NCI-H69 (cell line): Measurements from ENCODE around the gene ZNF701.
"Not testable (repeated sequence)": the region's sequence is repeated elsewhere in the genome, so short reads cannot be mapped to it uniquely, and the experiment has no call there.

Experiments used
- DNase-seq: peaks from one replicate; lab custom pipeline; 2025; lab: John Stamatoyannopoulos, UW

ZNF701 gene

DNA sequence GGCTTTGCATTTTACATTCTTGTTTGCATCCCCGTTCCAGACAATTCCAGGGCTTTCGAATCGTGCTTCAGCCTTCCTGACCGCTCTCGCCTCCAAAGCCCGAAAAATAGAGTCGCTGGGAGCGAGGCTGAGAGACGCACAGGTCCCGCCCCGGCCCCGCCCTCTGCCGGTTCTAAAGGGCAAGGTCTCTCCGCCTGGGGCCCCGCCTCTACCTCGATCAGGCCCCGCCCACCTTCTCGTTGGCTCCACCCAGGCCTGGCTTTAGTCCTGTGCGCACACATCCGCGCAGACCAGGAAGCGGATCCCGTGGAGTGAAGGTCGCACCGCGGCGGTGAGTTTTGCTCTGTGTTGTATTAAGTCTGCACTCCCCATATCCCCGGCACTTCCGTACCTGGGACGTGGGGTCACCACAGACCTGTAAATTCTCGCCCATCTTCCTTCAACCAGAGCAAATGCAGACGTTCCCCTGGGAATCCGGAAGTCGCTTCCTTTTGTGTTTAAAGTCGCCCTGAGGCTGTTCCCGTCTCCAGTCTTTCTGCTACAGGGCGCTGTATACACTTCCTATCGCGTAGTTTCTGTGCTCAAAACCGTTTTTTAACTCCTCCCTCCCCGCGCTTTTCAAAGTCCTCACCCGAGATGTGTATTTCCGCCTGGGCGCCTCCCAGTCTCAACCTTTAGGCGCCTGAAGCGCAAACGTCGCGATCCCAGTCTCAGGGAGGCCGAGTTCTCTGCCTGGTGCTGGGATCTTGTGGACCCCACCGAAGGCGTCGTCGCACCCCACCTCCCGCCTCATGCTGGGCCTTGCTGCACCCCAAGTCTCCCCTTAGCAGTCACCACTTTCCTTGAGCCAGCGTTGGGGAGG lies at the start of gene ZNF701:
ZNF701 (plus strand) TSS at position 288 of the 862 bp plus-strand sequence. CDS start 3,861 bp downstream, outside the sequence.
- peak; percentile 96 for DNase-seq

DNA sequence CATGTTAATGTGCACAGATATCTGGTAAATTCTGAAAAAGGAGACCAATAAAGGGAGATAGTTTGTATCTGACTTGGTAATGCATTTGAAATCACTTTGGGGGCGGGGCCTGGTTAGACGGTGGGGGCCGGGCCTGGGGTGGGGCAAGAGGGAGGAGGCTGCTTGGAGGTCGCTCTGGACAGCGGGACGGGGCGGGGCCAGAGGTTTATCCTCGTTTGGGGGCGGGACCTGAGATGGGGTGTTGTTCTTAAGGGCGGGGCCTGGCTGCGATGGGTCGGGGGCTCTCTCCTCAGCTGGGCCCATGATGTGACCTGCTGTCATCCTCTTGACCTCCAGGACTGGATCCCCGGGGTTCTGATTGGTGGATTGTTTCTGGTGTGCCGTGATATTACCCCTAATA lies 47.5 kb upstream of the ZNF701 start:
- DNase-seq = no peak

DNA sequence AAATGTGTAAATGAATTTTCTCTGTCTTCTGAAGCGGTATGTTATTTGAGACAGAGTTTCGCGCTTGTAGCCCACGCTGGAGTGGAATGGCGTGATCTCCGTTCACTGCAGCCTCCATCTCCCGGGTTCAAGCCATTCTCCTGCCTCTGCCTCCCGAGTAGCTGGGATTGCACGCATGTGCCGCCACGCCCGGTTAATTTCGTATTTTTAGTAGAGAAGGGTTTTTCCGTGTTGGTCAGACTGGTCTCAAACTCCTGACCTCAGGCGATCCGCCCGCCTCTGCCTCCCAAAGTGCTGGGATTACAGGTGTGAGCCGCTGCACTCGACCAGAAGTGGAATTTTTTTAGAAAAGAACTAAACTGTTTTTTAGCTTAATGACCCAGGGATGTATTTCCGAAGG lies 46.0 kb upstream of the ZNF701 start:
- DNase-seq = no peak

DNA sequence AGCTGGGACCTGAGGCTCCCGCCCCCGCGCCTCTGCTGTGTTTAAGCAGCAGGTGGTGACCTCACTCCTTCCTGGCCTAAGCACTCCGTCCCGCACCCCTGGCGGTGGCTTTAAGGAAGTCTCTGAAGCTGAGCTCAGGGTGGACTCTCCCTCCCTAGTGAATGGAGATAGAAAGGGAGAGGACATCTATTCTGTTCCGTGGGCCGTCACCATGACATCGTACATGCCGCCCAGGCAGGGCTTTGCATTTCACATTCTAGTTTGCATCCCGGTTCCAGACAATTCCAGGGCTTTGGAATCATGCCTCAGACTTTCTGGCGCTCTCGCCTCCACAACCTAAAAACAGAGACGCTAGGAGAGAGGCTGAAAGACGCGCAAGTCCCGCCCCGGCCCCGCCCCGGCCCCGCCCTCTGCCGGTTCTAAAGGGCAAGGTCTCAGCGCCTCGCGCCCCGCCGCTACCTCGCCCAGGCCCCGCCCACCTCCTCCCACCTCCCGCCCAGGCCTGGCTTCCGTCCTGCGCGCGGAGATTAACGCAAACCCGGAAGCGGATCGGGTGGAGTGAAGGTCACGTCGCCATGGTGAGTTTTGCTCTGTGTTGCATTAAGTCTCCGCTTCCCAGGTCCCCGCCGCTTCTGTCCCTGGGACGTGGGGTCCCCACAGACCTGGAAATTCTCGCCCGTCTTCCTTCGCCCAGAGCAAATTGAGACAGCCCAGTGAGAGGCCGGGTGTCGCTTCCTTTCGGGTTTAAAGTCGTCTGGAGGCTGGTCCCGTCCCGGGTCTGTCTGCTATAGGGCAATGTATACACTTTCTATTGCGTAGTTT lies 42.7 kb upstream of the ZNF701 start, which contains the start of gene ZNF808:
ZNF808 (plus strand) TSS at position 535 of the 822 bp plus-strand sequence. CDS start 15,617 bp downstream, outside the sequence.
- peak; percentile 97 for DNase-seq

DNA sequence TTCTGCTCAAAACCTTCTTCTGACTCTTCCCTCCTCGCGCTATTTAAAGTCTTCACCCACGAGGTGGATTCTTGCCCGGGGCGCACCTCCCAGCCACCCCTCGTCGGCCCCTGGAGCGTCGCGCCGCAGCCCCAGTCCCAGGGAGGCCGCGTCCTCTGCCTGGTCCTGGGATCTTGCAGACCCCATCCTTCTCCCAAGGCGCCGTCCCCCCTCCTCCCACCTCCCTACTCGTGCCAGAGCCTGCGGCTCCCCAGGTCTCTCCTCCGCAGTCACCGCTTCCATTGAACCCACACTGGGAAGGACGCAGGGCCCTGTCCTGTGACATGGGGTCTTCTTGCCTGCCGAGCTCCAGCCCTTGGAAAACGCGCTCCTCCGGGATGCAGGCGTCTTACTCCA lies 42.1 kb upstream of the ZNF701 start:
- peak; percentile 56 for DNase-seq

DNA sequence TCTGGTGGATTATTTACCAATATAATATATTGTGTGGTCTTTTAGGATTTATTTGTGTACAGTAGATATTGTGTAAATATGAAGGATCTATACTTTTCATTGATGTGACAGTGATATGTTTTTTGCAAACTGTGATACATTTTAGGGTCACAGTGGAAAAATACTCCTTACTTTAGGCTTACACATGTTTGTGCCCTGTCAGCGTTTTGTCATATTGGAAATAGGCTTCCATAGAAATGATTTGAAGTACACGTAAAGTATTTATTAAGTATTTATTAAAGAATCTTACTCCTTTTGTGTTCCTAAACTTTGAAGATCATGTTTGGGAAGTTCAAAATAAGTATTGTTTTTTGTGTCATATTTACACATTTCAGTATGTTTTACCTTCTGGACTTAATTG lies 37.6 kb upstream of the ZNF701 start:
- DNase-seq = no peak

DNA sequence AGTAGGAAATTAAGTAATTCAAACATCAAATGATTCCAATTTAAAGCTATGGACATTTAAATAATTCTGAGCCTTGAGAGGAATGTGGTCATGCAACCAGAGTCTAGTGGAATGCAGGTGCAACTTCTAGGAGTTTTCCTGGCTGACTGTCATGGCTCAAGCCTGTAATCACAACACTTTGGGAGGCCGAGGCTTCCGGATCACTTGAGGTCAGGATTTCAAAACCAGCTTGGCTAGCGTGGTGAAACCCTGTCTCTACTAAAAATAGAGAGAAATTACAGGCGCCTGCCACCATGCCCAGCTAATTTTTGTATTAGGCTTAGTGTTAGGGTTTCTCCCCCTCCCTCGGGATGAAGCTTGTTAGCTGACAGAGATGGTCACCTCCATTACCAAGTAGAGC lies 36.2 kb upstream of the ZNF701 start:
- no peak for DNase-seq

DNA sequence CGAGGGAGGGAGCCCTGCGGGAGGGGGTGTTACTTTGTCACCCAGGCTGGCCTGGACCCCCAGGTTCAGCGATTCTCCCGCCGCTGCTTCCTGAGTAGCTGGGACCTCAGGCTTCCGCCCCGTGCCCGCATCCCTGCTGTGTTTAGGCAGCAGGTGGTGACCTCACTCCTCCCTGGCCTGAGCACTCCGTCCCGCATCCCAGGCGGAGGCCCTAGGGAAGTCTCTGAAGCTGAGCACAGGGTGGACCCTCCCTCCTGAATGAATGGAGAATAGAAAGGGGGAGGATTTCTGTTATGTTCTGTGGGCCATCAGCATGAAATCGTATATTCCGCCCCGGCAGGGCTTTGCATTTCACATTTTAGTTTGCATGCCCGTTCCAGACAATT lies 34.7 kb upstream of the ZNF701 start:
- DNase-seq = peak; percentile 63

DNA sequence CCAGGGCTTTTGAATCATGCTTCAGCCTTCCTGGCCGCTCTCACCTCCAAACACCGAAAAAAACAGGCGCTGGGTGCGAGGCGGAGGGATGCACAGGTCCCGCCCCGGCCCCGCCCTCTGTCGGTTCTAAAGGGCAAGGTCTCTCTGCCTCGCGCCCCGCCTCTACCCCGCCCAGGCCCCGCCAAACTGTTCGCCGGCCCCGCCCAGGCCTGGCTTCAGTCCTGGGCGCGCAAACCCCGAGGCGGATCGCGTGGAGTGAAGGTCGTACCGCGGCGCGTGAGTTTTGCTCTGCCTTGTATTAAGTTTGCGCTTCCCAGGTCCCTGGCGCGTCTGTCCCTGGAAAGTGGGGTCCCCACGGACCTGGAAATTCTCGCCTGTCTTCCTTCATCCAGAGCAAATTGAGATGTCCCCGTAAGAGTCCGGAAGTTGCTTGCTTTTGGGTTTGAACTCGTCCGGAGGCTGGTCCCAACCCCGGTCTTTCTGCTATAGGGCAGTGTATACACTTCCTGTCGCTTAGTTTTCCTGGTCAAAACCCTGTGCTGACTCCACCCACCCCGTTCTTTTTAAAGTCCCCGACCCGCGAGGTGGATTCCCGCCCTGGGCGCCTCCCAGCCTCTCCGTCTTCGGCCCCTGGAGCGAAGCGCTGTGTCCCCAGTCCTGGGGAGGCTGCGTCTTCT lies 34.2 kb upstream of the ZNF701 start:
- DNase-seq = peak; percentile 88

DNA sequence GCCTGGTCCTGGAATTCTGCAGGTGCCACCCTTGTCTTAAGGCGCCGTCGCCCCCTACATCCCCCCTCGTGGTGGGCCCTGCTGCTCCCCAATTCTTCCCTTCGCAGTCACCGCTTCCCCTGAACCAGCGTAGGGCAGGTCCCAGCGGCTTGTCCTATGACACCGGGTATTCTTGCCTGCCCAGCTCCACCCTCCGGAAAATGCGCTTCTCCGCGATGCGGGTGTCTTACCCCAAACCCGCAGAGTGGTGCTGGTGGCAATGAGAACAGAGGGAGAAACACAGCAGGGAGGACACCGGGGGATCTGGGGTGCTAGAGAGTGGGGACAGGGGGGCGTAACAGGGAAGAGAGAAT lies 33.7 kb upstream of the ZNF701 start:
- peak; percentile 48 for DNase-seq

DNA sequence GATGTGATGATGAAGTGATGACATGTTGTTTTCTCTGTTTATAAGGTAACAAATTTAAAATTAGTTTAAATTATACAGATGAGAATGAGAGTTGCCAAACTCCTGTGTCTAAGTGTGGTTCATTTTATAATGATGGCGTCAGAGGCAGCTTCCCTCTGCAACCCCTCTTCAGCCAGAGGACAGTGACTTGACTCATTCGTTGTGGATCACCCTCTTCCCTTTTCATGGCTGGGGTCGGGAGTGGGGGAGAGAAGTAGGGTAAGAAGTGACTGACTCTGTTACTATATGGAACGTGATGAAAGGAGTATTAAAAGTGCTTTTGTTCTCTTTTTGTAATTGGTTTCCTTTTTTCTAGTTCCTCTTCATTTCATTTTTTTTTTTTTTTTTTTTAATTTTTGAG lies 31.3 kb upstream of the ZNF701 start:
- DNase-seq = not testable (repeated sequence)

DNA sequence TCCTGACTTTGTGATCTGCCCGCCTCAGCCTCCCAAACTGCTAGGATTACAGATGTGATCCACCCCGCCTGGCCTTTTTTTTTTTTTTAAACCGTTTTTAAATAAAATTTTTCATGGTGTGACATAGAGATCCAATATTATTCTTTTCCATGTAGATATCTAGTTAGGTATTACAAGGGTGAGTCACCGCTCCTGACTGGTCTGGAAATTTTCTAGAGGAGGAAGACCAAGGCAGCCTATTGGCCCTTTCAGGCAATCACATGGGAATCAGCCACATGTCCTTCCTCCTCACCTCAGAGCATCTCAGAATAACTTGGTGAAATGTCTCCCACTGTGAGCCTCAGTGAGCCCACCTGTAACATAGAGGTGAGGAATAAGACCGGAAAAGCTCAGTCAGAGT lies 28.9 kb upstream of the ZNF701 start:
- DNase-seq = not testable (repeated sequence)

DNA sequence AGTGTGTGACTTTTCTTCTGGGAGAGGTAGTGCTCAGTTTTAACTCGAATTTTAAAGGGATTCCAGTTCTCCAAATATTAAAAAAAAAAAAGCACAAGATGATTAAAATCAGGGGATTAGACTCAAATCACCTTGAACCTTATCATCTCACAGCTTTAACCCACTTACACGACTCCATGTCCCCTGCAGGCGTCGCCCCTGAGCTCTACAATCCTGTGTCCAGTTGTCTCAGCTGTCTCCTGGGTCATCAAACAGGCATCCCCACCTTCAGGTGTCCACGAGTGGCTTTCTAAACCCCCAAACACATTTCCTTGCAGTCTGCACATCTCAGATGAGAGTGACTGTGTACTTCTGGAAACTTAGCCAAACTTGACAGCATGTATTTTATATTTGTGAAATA lies 28.5 kb upstream of the ZNF701 start:
- no peak for DNase-seq

DNA sequence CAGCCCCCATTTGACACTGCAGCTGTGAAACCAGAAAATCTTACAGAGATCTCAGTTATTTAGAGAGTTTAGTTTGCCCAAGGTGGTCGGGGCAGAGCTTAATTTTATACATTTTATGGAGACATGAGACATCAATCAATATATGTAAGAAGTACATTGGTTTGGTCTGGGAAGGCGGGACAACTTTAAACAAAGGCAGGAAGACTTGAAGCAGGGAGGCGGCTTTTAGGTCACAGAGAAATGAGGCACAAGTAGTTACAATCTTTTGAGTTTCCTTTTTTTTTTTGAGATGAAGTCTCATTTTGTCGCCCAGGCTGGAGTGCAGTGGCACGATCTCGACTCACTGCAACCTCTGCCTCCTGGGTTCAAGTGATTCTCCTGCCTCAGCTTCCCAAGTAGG lies 27.5 kb upstream of the ZNF701 start:
- DNase-seq = not testable (repeated sequence)

DNA sequence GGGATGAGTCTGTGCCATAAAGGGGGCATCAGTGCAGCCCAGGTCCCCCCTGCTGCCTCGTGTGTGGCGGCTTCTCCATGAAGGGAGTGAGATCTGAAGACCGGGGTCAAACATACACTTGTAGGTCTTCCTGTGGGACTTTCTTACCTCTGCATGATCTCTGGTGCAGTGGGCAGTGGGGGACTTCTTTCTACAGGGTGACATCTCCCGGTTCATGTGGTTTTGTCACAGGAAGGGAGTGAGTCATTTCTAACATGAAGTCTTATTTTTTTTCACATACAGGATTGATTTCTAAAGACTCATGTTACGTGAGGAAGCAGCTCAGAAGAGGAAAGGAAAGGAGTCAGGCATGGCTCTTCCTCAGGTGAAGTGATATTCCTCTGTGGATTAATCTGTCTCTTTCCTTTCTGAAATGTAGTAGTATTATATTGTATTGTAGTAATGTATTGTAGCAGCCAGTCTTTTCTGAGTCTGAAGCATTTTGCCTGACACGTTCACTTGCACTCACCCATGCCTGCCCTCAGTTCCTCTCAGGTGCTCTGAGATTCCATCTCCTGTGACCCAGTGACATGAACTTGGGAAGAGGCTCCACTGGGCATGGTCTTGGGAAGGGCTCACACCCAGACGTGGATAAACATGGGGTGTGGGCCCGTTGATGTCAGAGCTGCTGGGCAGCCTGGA lies 27.0 kb upstream of the ZNF701 start:
- DNase-seq = no peak

DNA sequence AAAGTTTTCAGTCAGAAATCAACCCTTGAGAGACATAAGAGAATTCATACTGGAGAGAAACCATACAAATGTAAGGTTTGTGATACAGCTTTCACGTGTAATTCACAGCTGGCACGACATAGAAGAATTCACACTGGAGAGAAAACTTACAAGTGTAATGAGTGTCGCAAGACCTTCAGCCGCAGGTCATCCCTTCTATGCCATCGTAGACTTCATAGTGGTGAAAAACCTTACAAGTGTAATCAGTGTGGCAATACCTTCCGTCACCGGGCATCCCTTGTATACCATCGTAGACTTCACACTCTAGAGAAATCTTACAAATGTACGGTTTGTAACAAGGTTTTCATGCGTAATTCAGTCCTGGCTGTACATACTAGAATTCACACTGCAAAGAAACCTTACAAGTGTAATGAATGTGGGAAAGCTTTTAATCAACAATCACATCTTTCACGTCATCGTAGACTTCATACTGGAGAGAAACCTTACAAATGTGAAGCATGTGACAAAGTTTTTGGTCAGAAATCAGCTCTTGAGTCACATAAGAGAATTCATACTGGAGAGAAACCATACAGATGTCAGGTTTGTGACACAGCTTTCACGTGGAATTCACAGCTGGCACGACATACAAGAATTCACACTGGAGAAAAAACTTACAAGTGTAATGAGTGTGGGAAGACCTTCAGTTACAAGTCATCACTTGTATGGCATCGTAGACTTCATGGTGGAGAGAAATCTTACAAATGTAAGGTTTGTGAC lies 15.7 kb upstream of the ZNF701 start:
- no peak for DNase-seq

DNA sequence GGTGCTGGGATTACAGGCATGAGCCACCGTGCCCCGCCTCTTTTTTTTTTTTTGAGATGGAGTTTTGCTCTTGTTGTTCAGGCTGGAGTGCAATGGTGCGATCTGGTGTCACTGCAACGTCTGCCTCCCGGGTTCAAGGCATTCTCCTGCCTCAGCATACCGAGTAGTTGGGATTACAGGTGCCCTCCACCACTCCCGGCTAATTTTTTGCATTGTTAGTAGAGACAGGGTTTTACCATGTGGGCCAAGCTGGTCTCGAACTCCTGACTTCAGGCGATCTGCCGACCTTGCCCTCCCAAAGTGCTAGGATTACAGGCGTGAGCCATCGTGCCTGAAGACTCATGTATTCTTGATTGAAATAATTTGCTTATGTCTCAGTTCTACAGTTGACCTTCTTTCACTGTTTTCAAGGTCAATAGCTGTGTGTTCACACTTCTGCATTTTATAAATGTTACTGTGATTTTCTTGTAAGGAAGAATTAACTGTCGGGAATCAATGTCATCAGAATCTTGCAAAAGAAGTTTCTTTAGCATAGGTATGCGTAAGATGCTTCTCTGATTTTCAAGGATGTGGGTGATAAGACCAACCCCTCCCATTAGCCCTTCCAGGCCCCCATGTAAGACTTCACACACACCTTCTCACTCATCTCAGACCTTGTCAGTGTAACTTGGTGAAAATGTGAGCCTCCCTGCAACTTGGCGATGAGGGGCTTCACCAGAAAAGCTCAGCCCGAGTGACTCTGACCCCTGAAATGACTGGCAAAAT lies 12.7 kb upstream of the ZNF701 start:
- no peak for DNase-seq

DNA sequence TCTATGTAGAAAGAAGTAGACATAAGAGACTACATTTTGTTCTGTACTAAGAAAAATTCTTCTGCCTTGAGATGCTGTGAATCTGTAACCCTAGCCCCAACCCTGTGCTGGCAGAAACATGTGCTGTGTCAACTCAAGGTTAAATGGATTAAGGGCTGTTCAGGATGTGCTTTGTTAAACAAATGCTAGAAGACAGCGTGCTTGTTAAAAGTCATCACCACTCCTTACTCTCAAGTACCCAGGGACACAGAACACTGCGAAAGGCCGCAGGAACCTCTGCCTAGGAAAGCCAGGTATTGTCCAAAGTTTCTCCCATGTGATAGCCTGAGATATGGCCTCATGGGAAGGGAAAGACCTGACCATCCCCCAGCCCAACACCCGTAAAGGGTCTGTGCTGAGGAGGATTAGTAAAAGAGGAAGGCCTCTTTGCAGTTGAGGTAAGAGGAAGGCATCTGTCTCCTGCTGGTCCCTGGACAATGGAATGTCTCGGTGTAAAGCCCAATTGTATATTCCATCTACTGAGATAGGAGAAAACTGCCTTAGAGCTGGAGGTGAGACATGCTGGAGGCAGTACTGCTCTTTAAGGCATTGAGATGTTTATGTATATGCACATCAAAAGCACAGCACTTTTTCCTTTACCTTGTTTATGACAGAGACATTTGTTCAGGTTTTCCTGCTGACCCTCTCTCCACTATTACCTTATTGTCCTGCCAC lies 11.2 kb upstream of the ZNF701 start:
- not testable (repeated sequence) for DNase-seq

DNA sequence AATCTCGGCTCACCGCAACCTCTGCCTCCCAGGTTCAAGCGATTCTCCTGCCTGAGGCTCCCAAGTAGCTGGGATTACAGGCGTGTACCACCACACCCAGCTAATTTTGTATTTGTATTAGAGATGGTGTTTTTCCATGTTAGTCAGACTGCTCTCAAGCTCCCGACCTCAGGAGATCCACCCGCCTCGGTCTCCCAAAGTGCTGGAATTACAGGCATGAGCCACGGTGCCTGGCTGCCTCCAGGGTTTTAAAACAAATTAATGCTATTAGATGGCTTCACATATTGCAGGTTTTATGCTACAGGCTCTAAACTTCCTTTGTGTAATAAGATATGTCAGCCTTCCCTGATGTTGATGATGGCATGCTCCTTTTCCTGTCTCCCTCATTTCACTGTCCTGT lies 8.5 kb upstream of the ZNF701 start:
- DNase-seq = not testable (repeated sequence)

DNA sequence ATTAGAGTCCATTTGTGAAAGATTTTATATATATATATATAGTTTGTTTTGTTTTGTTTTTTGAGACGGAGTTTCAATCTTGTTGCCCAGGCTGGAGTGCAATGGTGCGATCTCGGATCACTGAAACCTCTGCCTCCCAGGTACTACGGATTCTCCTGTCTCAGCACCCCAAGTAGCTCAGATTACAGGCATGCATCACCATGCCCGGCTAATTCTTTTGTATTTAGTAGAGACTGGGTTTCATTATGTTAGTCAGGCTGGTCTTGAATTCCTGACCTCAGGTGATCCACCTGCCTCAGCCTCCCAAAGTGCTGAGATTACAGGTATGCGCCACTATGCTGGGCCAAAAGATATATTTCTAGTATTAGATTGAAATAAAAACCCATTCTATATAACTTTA lies 4.0 kb upstream of the ZNF701 start:
- no peak for DNase-seq
